ENCODE data around the gene NR3C2.

DNA sequence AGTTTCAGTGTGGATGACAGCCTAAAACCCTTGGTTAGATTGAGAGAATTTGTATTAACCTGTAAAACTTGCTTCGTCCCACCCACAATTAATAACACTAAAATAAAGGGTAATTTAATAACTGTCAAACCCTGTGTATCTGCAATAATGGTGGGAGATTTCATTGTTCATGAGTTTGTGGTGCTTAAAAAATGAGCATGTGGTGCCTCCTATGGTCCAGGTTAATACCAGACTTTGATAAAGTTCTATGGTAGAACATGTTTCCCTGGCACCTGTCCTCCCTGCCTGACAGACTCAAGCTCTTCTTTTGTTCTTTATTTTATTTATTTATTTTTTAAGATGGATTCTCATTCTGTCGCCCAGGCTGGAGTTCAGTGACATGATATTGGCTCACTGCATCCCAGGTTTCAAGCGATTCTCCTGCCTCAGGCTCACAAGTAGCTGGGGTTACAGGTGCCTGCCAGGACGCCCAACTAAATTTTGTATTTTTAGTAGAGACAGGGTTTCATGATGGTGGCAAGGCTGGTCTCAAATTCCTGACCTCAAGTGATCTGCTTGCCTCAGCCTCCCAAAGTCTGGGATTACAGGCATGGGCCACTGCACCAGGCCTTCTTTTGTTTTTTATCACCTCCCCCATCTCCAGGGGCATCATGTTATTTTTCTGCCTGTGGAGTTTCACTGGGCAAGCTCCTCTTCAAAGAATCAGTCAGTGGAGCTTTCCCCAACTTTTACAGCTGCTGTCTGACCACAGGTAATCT, 289.2 kb downstream of the NR3C2 start:
- TF ChIP-seq, protein P1, sequence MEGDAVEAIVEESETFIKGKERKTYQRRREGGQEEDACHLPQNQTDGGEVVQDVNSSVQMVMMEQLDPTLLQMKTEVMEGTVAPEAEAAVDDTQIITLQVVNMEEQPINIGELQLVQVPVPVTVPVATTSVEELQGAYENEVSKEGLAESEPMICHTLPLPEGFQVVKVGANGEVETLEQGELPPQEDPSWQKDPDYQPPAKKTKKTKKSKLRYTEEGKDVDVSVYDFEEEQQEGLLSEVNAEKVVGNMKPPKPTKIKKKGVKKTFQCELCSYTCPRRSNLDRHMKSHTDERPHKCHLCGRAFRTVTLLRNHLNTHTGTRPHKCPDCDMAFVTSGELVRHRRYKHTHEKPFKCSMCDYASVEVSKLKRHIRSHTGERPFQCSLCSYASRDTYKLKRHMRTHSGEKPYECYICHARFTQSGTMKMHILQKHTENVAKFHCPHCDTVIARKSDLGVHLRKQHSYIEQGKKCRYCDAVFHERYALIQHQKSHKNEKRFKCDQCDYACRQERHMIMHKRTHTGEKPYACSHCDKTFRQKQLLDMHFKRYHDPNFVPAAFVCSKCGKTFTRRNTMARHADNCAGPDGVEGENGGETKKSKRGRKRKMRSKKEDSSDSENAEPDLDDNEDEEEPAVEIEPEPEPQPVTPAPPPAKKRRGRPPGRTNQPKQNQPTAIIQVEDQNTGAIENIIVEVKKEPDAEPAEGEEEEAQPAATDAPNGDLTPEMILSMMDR (IDR thresholded peaks at IDR 0.05): no peak
- TF ChIP-seq POLR2A (IDR thresholded peaks at IDR 0.05): no peak
- TF ChIP-seq EP300 (IDR thresholded peaks at IDR 0.05): no peak

All from stomach (tissue), 4 donors.